Measurements from ENCODE around the gene ZNF777. TPM values are rescaled to one million over a fixed set of nuclear protein-coding genes. Genes with fewer than 3 reads are reported as not detected.

Gene ZNF777
- total RNA-seq, 1 donor from 2014 or later, result 19.0 TPM

GRCh38 chr7:149473251-149473650 is 12.4 kb upstream of the ZNF777 start:
- H3K4me3 Mint-ChIP-seq, result no peak overlapping the region
- peaks cover 40% of the 10 kb centered on the region for H3K36me3 Mint-ChIP-seq (ENCODE audit: low read depth)
- H3K27me3 Mint-ChIP-seq (ENCODE audit: insufficient read depth), result no peaks in the 10 kb centered on the region
- H3K9me3 Mint-ChIP-seq, result no peaks in the 10 kb centered on the region
- no peak overlapping the region for H3K27ac Mint-ChIP-seq
- no peak for DNase-seq (ENCODE audit: low spot score)
- intact Hi-C loops (cut with micrococcal nuclease), result no loop called here
- no peaks in the 10 kb centered on the region for H3K4me1 Mint-ChIP-seq (ENCODE audit: low read depth)

DNA sequence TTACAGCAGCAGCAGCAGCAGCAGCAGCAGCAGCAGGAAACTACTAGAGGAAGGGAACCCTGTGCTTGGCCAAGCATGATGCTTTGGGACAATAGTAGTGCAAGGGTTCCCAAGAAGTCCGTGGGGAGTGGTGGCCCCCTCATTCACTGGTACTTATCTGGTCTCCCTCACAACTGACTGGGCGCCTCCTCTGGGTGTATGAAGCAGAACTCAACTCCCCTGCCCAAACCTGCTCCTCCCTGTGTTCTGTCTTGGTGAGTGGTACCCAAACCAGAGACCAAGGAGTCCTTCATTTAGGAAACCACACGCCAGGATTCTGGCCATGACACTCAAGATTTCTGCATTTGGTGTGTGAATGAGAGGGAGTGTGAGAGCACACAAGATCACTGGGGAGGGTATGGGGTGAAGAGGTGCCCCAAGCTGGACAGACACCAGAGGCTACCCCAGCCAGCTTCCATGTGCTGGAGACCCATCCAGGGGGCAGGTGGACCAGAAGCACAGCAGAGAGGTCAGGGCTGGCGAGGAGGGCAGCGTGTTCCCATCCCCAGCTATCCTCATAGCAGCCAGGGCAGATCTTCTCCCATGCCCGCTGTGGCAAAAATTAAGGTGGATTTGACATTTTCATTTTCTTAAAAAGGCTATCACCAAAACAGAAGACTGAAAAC is 10.6 kb upstream of the ZNF777 start:
- Mint-ChIP-seq H3K27ac (no peak overlapping the region), H3K4me3 (no peak overlapping the region), H3K27me3 (ENCODE audit: insufficient read depth) (peaks cover 2% of the 10 kb centered on the region), H3K9me3 (no peaks in the 10 kb centered on the region), H3K4me1 (ENCODE audit: low read depth) (no peaks in the 10 kb centered on the region), H3K36me3 (ENCODE audit: low read depth) (peaks cover 33% of the 10 kb centered on the region)
- DNase-seq (ENCODE audit: low spot score), result no peak
- intact Hi-C loops (cut with micrococcal nuclease), result no loop called here

- no peak overlapping the region for H3K4me3 Mint-ChIP-seq
- H3K4me1 Mint-ChIP-seq (ENCODE audit: low read depth), result no peaks in the 10 kb centered on the region
- H3K27me3 Mint-ChIP-seq (ENCODE audit: insufficient read depth), result peaks cover 8% of the 10 kb centered on the region
- no peak overlapping the region for H3K27ac Mint-ChIP-seq
- H3K36me3 Mint-ChIP-seq (ENCODE audit: low read depth), result peaks cover 26% of the 10 kb centered on the region
- no peak for DNase-seq (ENCODE audit: low spot score)
- intact Hi-C loops (cut with micrococcal nuclease), result no loop called here
- H3K9me3 Mint-ChIP-seq, result no peaks in the 10 kb centered on the region
Observed at GRCh38 chr7:149469806-149470205, 8.9 kb upstream of the ZNF777 start.

GRCh38 chr7:149468208-149468607 is 7.3 kb upstream of the ZNF777 start:
- H3K27ac Mint-ChIP-seq, result no peak overlapping the region
- peaks cover 15% of the 10 kb centered on the region for H3K27me3 Mint-ChIP-seq (ENCODE audit: insufficient read depth)
- DNase-seq (ENCODE audit: low spot score), result no peak
- H3K4me3 Mint-ChIP-seq, result no peak overlapping the region
- H3K36me3 Mint-ChIP-seq (ENCODE audit: low read depth), result peaks cover 20% of the 10 kb centered on the region
- H3K9me3 Mint-ChIP-seq, result no peaks in the 10 kb centered on the region
- intact Hi-C loops (cut with micrococcal nuclease), result no loop called here
- no peaks in the 10 kb centered on the region for H3K4me1 Mint-ChIP-seq (ENCODE audit: low read depth)

GRCh38 chr7:149467321-149467859 is 6.5 kb upstream of the ZNF777 start:
- Mint-ChIP-seq H3K27ac (no peak overlapping the region), H3K27me3 (ENCODE audit: insufficient read depth) (peaks cover 20% of the 10 kb centered on the region), H3K4me3 (no peak overlapping the region), H3K9me3 (no peaks in the 10 kb centered on the region), H3K36me3 (ENCODE audit: low read depth) (peaks cover 13% of the 10 kb centered on the region), H3K4me1 (ENCODE audit: low read depth) (no peaks in the 10 kb centered on the region)
- intact Hi-C loops (cut with micrococcal nuclease), result no loop called here
- DNase-seq (ENCODE audit: low spot score), result no peak

DNA sequence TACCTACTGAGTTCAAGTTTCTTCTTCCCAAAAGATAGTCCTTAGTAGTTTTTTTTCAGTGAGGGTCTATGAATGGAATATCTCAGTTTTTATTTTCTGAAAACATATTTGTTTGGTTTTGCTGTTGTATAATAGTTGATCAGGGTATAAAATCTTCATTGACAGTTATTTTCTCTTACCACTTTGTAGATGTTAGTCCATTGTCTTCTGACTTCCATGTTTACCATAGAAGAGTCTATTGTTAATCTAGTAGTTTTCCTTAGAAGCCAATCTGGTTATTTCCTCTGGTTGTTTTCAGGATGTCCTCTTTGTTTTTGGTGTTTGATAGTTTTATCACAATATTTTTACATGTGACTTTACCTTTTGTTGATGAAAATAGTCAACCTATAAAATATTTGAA is 5.5 kb upstream of the ZNF777 start:
- Mint-ChIP-seq H3K27ac (no peak overlapping the region), H3K27me3 (ENCODE audit: insufficient read depth) (peaks cover 26% of the 10 kb centered on the region), H3K4me3 (no peak overlapping the region), H3K9me3 (no peaks in the 10 kb centered on the region), H3K4me1 (ENCODE audit: low read depth) (peaks cover 1% of the 10 kb centered on the region), H3K36me3 (ENCODE audit: low read depth) (peaks cover 12% of the 10 kb centered on the region)
- intact Hi-C loops (cut with micrococcal nuclease), result no loop called here
- no peak for DNase-seq (ENCODE audit: low spot score)

GRCh38 chr7:149463500-149464161 is 2.8 kb upstream of the ZNF777 start:
- Mint-ChIP-seq H3K4me3 (no peak overlapping the region), H3K4me1 (ENCODE audit: low read depth) (peaks cover 13% of the 10 kb centered on the region), H3K27me3 (ENCODE audit: insufficient read depth) (peaks cover 29% of the 10 kb centered on the region), H3K36me3 (ENCODE audit: low read depth) (peaks cover 2% of the 10 kb centered on the region), H3K27ac (no peak overlapping the region), H3K9me3 (no peaks in the 10 kb centered on the region)
- no peak for DNase-seq (ENCODE audit: low spot score)
- intact Hi-C loops (cut with micrococcal nuclease), result no loop called here

DNA sequence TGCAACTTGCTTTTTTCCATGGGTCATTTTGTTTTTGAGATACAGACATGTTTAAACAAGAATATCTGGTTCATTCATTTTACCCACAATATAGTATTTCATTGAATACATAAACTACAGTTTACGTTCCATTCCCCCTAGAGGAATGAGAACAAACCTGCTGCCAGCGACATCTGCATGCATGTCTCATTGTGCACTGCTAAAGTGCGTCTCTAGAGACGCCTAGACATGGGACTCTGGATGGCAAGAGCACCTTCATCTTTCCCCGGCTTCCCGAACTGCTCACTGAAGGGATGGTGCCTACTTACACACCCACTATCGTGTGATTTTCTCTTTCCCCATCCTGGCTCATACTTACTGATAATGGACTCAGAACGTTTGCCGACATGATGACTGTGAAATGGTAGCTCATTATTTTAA is 1.2 kb upstream of the ZNF777 start:
- Mint-ChIP-seq H3K27ac (no peak overlapping the region), H3K36me3 (ENCODE audit: low read depth) (peaks cover 2% of the 10 kb centered on the region), H3K27me3 (ENCODE audit: insufficient read depth) (peaks cover 27% of the 10 kb centered on the region), H3K4me1 (ENCODE audit: low read depth) (peaks cover 23% of the 10 kb centered on the region), H3K4me3 (peak overlapping the region; percentile 60), H3K9me3 (no peaks in the 10 kb centered on the region)
- intact Hi-C loops (cut with micrococcal nuclease), result no loop called here
- DNase-seq (ENCODE audit: low spot score), result no peak

GRCh38 chr7:149459540-149460452 is 1.1 kb downstream of the ZNF777 start:
- Mint-ChIP-seq H3K4me1 (ENCODE audit: low read depth) (peaks cover 23% of the 10 kb centered on the region), H3K4me3 (peak overlapping the region; percentile 47), H3K27me3 (ENCODE audit: insufficient read depth) (peaks cover 21% of the 10 kb centered on the region), H3K36me3 (ENCODE audit: low read depth) (peaks cover 5% of the 10 kb centered on the region), H3K27ac (no peak overlapping the region), H3K9me3 (no peaks in the 10 kb centered on the region)
- intact Hi-C loops (cut with micrococcal nuclease), result loop anchor here (1.0 to 2.0 kb wide), 8 partner anchors 37 to 379 kb away; partner anchors contain the start of genes ZNF212, ZNF282, ZNF398 and ZNF746
- no peak for DNase-seq (ENCODE audit: low spot score)

DNA sequence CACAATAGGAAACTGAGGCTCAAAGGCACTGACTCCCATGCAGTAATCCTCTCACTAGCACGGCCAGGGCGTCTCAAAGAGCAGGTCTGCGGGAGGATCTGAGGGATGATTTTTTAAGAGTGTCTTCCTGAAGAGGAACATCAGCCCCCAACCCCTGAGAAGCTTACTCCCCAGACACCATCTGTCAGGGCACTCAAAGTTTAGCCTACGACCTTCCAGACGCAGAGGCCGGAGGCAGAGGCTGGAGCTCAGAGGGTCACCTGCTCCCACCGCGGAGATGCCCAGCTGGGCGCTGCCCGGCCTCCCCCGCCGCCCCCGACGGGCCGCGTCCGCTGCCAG is 1.7 kb downstream of the ZNF777 start:
- Mint-ChIP-seq H3K27ac (no peak overlapping the region), H3K27me3 (ENCODE audit: insufficient read depth) (peaks cover 15% of the 10 kb centered on the region)

GRCh38 chr7:149458235-149458634 is 2.6 kb downstream of the ZNF777 start:
- Mint-ChIP-seq H3K4me3 (peak overlapping the region; percentile 77), H3K4me1 (ENCODE audit: low read depth) (peaks cover 23% of the 10 kb centered on the region), H3K27ac (peak overlapping the region; percentile 67), H3K9me3 (no peaks in the 10 kb centered on the region), H3K36me3 (ENCODE audit: low read depth) (peaks cover 12% of the 10 kb centered on the region), H3K27me3 (ENCODE audit: insufficient read depth) (peaks cover 14% of the 10 kb centered on the region)
- no peak for DNase-seq (ENCODE audit: low spot score)
- intact Hi-C loops (cut with micrococcal nuclease), result no loop called here

More for the DNA sequence above, 1.7 kb downstream of the ZNF777 start:
- peaks cover 23% of the 10 kb centered on the region for H3K4me1 Mint-ChIP-seq (ENCODE audit: low read depth)
- H3K9me3 Mint-ChIP-seq, result no peaks in the 10 kb centered on the region
- H3K4me3 Mint-ChIP-seq, result peak overlapping the region; percentile 77
- intact Hi-C loops (cut with micrococcal nuclease), result no loop called here
- H3K36me3 Mint-ChIP-seq (ENCODE audit: low read depth), result peaks cover 8% of the 10 kb centered on the region
- no peak for DNase-seq (ENCODE audit: low spot score)

DNA sequence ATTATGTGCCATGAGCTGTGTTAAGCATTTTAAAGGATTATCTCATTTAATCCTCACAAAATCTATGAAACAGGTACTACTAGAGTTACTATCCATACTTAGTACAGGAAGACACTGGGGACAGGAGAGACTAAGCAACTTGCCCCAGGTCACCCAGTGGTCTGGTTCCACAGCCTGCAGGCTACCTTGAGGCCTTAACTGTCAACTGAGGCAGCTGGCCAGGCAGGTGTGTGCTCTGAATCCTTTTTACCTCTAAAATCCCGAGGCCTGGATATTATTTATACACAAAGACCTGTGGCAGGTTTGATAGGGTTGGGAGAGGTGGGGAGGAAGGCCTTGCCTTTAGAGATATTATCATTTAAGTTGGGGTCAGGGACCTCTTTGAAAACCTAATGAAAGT is 3.1 kb downstream of the ZNF777 start:
- Mint-ChIP-seq H3K27me3 (ENCODE audit: insufficient read depth) (peaks cover 12% of the 10 kb centered on the region), H3K9me3 (no peaks in the 10 kb centered on the region), H3K36me3 (ENCODE audit: low read depth) (peaks cover 14% of the 10 kb centered on the region), H3K4me1 (ENCODE audit: low read depth) (peaks cover 23% of the 10 kb centered on the region), H3K27ac (no peak overlapping the region), H3K4me3 (peak overlapping the region; percentile 22)
- no peak for DNase-seq (ENCODE audit: low spot score)
- intact Hi-C loops (cut with micrococcal nuclease), result no loop called here
